ENCODE results near the gene TMTC4.

Gene TMTC4

DNA sequence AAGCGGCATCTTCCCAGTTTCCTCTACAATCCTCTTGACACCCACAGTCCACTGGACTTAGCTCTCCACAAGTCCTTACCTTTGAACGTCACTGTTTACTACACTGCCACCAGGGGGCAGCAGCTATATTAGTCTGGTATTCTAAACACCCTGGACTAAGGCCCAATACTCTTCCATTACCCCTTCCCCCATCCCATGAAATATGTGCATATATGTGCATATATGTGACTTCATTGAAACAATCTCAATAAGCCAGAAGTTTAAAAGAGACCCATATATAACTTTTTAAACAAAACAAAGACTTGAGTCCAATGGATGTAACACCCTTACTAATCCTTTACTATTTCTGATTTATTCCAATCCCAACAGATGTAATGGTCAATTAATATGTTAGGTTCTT is 101.5 kb downstream of the TMTC4 start:
- Histone ChIP-seq H3K4ac (ENCODE audit: low read depth, low read length) (no peak overlapping the region), H2BK5ac (ENCODE audit: low read depth, low read length, poor library complexity) (no peak overlapping the region), H3K9me3 (ENCODE audit: insufficient read depth, low read depth, low read length) (peaks cover 4% of the 10 kb centered on the region), H3K4me1 (ENCODE audit: control insufficient read depth in 1 of 2, insufficient read depth in 2 of 2, low read length in 2 of 2) (no peaks in the 10 kb centered on the region), H4K8ac (ENCODE audit: low read depth, low read length) (no peak overlapping the region), H3K9ac (ENCODE audit: low read length) (no peak overlapping the region), H3K79me1 (ENCODE audit: low read length) (no peaks in the 10 kb centered on the region), H3K27ac (ENCODE audit: low read depth, low read length) (no peak overlapping the region), H2AK5ac (ENCODE audit: low read length) (no peak overlapping the region), H3K27me3 (ENCODE audit: insufficient read depth, low read length) (no peaks in the 10 kb centered on the region), H3K18ac (ENCODE audit: low read length) (no peak overlapping the region), H3K14ac (ENCODE audit: low read length) (no peak overlapping the region), H3K36me3 (ENCODE audit: control insufficient read depth in 1 of 2, insufficient read depth in 2 of 2, low read length in 2 of 2) (no peaks in the 10 kb centered on the region), H3K79me2 (ENCODE audit: control insufficient read depth, insufficient read depth, low read length, poor library complexity) (no peaks in the 10 kb centered on the region), H2AFZ (ENCODE audit: insufficient read depth, low read length, poor library complexity) (no peak overlapping the region), H2BK12ac (ENCODE audit: low read length) (no peak overlapping the region), H3K4me2 (ENCODE audit: low read length) (no peak overlapping the region), H3K4me3 (ENCODE audit: low read depth, low read length) (no peak overlapping the region), H2BK120ac (ENCODE audit: insufficient read depth, low read length, poor library complexity) (no peak overlapping the region), H4K91ac (ENCODE audit: low read depth, low read length) (no peak overlapping the region), H3K23ac (ENCODE audit: low read length) (no peak overlapping the region), H4K12ac (ENCODE audit: low read depth, low read length) (no peak overlapping the region)
- no CpG with 5 or more reads among the region's 2 CpGs for WGBS (ENCODE audit: extremely low coverage, insufficient coverage, insufficient read length)
- DNase-seq: peak; percentile 57 to 86

DNA sequence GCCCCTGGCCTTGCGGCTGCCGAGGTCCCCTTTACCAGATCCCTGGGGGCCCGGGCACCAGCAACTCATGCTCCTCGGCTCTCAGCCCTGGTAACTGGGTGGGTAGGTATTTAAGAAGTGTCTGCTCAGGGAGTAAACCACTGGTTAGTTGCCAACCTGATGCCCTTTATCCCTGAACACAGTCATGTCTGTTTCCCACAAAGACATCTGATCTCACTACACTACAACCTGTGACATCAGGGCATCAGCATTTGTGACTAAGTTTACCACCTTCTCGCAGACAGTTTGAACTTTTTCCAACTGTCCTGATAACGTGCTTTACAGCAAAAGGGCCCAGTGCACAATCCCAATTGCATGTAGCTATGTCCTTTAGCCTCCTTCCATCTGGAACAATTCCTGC is 108.1 kb downstream of the TMTC4 start:
- no peak overlapping the region for H4K91ac ChIP-seq (ENCODE audit: low read depth, low read length)
- H3K14ac ChIP-seq (ENCODE audit: low read length): no peak overlapping the region
- no peak overlapping the region for H3K9ac ChIP-seq (ENCODE audit: low read length)
- no peak overlapping the region for H3K27ac ChIP-seq (ENCODE audit: low read depth, low read length)
- no peak overlapping the region for H2BK12ac ChIP-seq (ENCODE audit: low read length)
- H3K4me3 ChIP-seq (ENCODE audit: low read depth, low read length): no peak overlapping the region
- H2AFZ ChIP-seq (ENCODE audit: insufficient read depth, low read length, poor library complexity): no peak overlapping the region
- no peak overlapping the region for H4K12ac ChIP-seq (ENCODE audit: low read depth, low read length)
- peaks cover 6% of the 10 kb centered on the region for H3K9me3 ChIP-seq (ENCODE audit: insufficient read depth, low read depth, low read length)
- no peaks in the 10 kb centered on the region for H3K79me2 ChIP-seq (ENCODE audit: control insufficient read depth, insufficient read depth, low read length, poor library complexity)
- H4K8ac ChIP-seq (ENCODE audit: low read depth, low read length): no peak overlapping the region
- no CpG with 5 or more reads among the region's 6 CpGs for WGBS (ENCODE audit: extremely low coverage, insufficient coverage, insufficient read length)
- H3K4me1 ChIP-seq (ENCODE audit: control insufficient read depth in 1 of 2, insufficient read depth in 2 of 2, low read length in 2 of 2): no peaks in the 10 kb centered on the region
- no peak overlapping the region for H3K18ac ChIP-seq (ENCODE audit: low read length)
- H3K36me3 ChIP-seq (ENCODE audit: control insufficient read depth in 1 of 2, insufficient read depth in 2 of 2, low read length in 2 of 2): no peaks in the 10 kb centered on the region
- no peak overlapping the region for H3K4ac ChIP-seq (ENCODE audit: low read depth, low read length)
- no peak overlapping the region for H3K4me2 ChIP-seq (ENCODE audit: low read length)
- no peak overlapping the region for H3K23ac ChIP-seq (ENCODE audit: low read length)
- no peaks in the 10 kb centered on the region for H3K79me1 ChIP-seq (ENCODE audit: low read length)
- peak; percentile 41 to 42 for DNase-seq
- H2AK5ac ChIP-seq (ENCODE audit: low read length): no peak overlapping the region
- no peaks in the 10 kb centered on the region for H3K27me3 ChIP-seq (ENCODE audit: insufficient read depth, low read length)
- H2BK120ac ChIP-seq (ENCODE audit: insufficient read depth, low read length, poor library complexity): no peak overlapping the region
- no peak overlapping the region for H2BK5ac ChIP-seq (ENCODE audit: low read depth, low read length, poor library complexity)

DNA sequence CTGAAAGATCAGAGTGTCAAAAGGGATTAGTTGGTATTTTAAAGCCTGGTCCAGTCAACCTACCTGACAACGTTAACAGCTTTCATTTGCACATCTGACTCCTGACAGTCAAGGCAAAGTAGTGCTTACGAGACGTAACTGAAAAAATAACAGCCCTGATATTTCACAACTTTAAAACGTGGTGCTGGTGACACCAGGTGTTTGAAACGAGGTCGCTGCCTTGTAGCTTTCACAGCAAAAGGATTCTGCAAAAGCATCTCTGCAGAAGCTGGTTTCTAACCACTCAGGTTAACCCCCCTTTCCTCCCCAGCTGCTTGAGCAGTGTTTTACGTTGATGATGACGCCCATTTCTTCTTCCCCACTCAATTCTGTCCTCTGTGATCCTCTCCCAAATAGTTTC is 109.3 kb downstream of the TMTC4 start:
- no peak overlapping the region for H4K12ac ChIP-seq (ENCODE audit: low read depth, low read length)
- H3K4me3 ChIP-seq (ENCODE audit: low read depth, low read length): no peak overlapping the region
- H3K27me3 ChIP-seq (ENCODE audit: insufficient read depth, low read length): no peaks in the 10 kb centered on the region
- no CpG with 5 or more reads among the region's 8 CpGs for WGBS (ENCODE audit: extremely low coverage, insufficient coverage, insufficient read length)
- H3K9me3 ChIP-seq (ENCODE audit: insufficient read depth, low read depth, low read length): peaks cover 6% of the 10 kb centered on the region
- H2BK120ac ChIP-seq (ENCODE audit: insufficient read depth, low read length, poor library complexity): no peak overlapping the region
- H3K4ac ChIP-seq (ENCODE audit: low read depth, low read length): no peak overlapping the region
- no peaks in the 10 kb centered on the region for H3K4me1 ChIP-seq (ENCODE audit: control insufficient read depth in 1 of 2, insufficient read depth in 2 of 2, low read length in 2 of 2)
- no peak overlapping the region for H3K4me2 ChIP-seq (ENCODE audit: low read length)
- no peaks in the 10 kb centered on the region for H3K79me2 ChIP-seq (ENCODE audit: control insufficient read depth, insufficient read depth, low read length, poor library complexity)
- no peak overlapping the region for H2BK5ac ChIP-seq (ENCODE audit: low read depth, low read length, poor library complexity)
- H3K36me3 ChIP-seq (ENCODE audit: control insufficient read depth in 1 of 2, insufficient read depth in 2 of 2, low read length in 2 of 2): no peaks in the 10 kb centered on the region
- H3K14ac ChIP-seq (ENCODE audit: low read length): no peak overlapping the region
- no peak overlapping the region for H3K23ac ChIP-seq (ENCODE audit: low read length)
- no peak overlapping the region for H4K8ac ChIP-seq (ENCODE audit: low read depth, low read length)
- H3K18ac ChIP-seq (ENCODE audit: low read length): no peak overlapping the region
- H2AK5ac ChIP-seq (ENCODE audit: low read length): no peak overlapping the region
- no peak overlapping the region for H2AFZ ChIP-seq (ENCODE audit: insufficient read depth, low read length, poor library complexity)
- H3K79me1 ChIP-seq (ENCODE audit: low read length): no peaks in the 10 kb centered on the region
- H4K91ac ChIP-seq (ENCODE audit: low read depth, low read length): no peak overlapping the region
- no peak overlapping the region for H2BK12ac ChIP-seq (ENCODE audit: low read length)
- peak; percentile 17 to 60 for DNase-seq
- H3K9ac ChIP-seq (ENCODE audit: low read length): no peak overlapping the region
- no peak overlapping the region for H3K27ac ChIP-seq (ENCODE audit: low read depth, low read length)

DNA sequence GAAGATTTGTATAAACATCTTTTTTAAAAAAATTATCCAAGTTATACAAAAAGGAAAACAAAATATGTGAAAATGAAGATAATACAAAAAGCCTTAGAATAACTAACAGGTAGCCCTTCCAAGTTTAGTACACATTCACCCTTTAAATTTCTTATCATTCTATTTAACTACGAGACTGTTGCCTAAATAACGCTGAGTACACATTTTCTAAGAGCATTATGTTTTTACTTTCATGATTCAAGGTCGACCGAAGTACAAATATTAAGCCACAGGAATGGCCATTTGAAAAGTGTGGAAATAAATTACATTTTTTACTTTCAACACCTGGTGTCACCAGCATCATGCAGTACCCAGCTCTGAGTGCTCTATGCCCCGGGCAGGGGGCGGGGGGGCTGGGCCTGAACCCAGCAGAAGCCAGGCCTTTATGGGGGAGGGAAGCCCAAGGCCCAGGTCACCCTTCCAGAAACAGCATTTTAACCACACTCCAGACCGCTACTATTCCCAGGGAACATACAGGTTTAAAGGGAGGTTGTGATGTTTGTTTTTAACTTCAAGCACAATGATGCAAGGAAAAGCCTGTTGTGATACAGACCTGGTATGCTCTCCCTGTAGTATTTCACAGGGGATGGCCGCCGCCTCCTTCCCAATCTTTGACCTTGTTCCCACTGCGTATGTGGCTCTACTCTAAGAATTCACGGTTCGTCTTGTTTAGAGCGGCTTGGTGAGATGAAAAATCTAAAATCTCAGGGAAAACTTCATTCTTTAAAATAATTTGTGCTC is 110.0 kb downstream of the TMTC4 start:
- WGBS (ENCODE audit: extremely low coverage, insufficient coverage, insufficient read length): no CpG with 5 or more reads among the region's 13 CpGs
- Histone ChIP-seq H3K23ac (ENCODE audit: low read length) (no peak overlapping the region), H3K79me1 (ENCODE audit: low read length) (no peaks in the 10 kb centered on the region), H2BK12ac (ENCODE audit: low read length) (no peak overlapping the region), H3K36me3 (ENCODE audit: control insufficient read depth in 1 of 2, insufficient read depth in 2 of 2, low read length in 2 of 2) (no peaks in the 10 kb centered on the region), H2BK5ac (ENCODE audit: low read depth, low read length, poor library complexity) (no peak overlapping the region), H4K8ac (ENCODE audit: low read depth, low read length) (no peak overlapping the region), H2AK5ac (ENCODE audit: low read length) (no peak overlapping the region), H3K27ac (ENCODE audit: low read depth, low read length) (no peak overlapping the region), H3K27me3 (ENCODE audit: insufficient read depth, low read length) (no peaks in the 10 kb centered on the region), H3K4me2 (ENCODE audit: low read length) (no peak overlapping the region), H2AFZ (ENCODE audit: insufficient read depth, low read length, poor library complexity) (no peak overlapping the region), H3K4me1 (ENCODE audit: control insufficient read depth in 1 of 2, insufficient read depth in 2 of 2, low read length in 2 of 2) (no peaks in the 10 kb centered on the region), H4K12ac (ENCODE audit: low read depth, low read length) (no peak overlapping the region), H3K4me3 (ENCODE audit: low read depth, low read length) (no peak overlapping the region), H4K91ac (ENCODE audit: low read depth, low read length) (no peak overlapping the region), H3K9ac (ENCODE audit: low read length) (no peak overlapping the region), H3K18ac (ENCODE audit: low read length) (no peak overlapping the region), H2BK120ac (ENCODE audit: insufficient read depth, low read length, poor library complexity) (no peak overlapping the region), H3K14ac (ENCODE audit: low read length) (no peak overlapping the region), H3K9me3 (ENCODE audit: insufficient read depth, low read depth, low read length) (peaks cover 6% of the 10 kb centered on the region), H3K4ac (ENCODE audit: low read depth, low read length) (no peak overlapping the region), H3K79me2 (ENCODE audit: control insufficient read depth, insufficient read depth, low read length, poor library complexity) (no peaks in the 10 kb centered on the region)
- DNase-seq: no peak
